ENCODE data around the gene PDE4B. TPM values are rescaled to one million over a fixed set of nuclear protein-coding genes. Genes with fewer than 3 reads are reported as not detected.

PDE4B gene
- polyA plus RNA-seq, 2 of the 4 experiments (the other 2 are of a cell fraction) = 20.2 to 56.8 TPM

GRCh38 chr1:66248746-66249145 is 456.1 kb downstream of the PDE4B start:
- H3K4me2 ChIP-seq = no peak overlapping the region
- TF ChIP-seq CEBPB (IDR thresholded peaks at IDR 0.05) (no peak), NPAS2 (CRISPR knock-in tag; IDR thresholded peaks at IDR 0.05; ENCODE audit: borderline replicate concordance) (no peak), EHF (CRISPR knock-in tag; IDR thresholded peaks at IDR 0.05) (no peak), ATOH8 (CRISPR knock-in tag; IDR thresholded peaks at IDR 0.05; ENCODE audit: low read depth) (no peak), JUN (IDR thresholded peaks at IDR 0.05) (no peak), SMC3 (IDR thresholded peaks at IDR 0.05) (no peak), HDAC2 (IDR thresholded peaks at IDR 0.05) (no peak), CBX8 (IDR thresholded peaks at IDR 0.05) (no peak), POLR2AphosphoS2 (conservative IDR thresholded peaks at IDR 0.05; ENCODE audit: low read length) (no peak), FOSL2 (IDR thresholded peaks at IDR 0.05) (no peak), FOSL2 (CRISPR knock-in tag; IDR thresholded peaks at IDR 0.05) (no peak), REST (IDR thresholded peaks at IDR 0.05) (no peak), ESRRA (IDR thresholded peaks at IDR 0.05; ENCODE audit: borderline replicate concordance, low read length) (no peak), CHD4 (IDR thresholded peaks at IDR 0.05; ENCODE audit: borderline replicate concordance) (no peak), CBX2 (IDR thresholded peaks at IDR 0.05; ENCODE audit: borderline replicate concordance, low read depth) (no peak), BCL3 (IDR thresholded peaks at IDR 0.05) (no peak), HOXB13 (CRISPR knock-in tag; IDR thresholded peaks at IDR 0.05; ENCODE audit: low read depth) (no peak), PBX3 (IDR thresholded peaks at IDR 0.05) (no peak), ZC3H11A (IDR thresholded peaks at IDR 0.05) (no peak), FOSB (CRISPR knock-in tag; IDR thresholded peaks at IDR 0.05) (no peak), CTCF (IDR thresholded peaks at IDR 0.05) (no peak)
- FAIRE-seq (no peak), ATAC-seq (no peak), DNase-seq (ENCODE audit: low read depth in 1 of 2, low spot score in 1 of 2) (no peak)
- peaks cover 50% of the 10 kb centered on the region for H3K4me1 ChIP-seq
- CTCF ChIA-PET = interaction anchor here (1.2 to 15.1 kb wide), 3 partner anchors 103 to 291 kb away, joined by 3 to 175 read pairs (median 4); no protein-coding TSS in a partner anchor
- 72% methylated on average over 1 of the region's 1 CpG for WGBS (ENCODE audit: missing lambda C conversion rate)
- H3K27ac ChIP-seq = peak overlapping the region; percentile 29 to 54; a peak in 4 of 6 replicates
- H3K4me3 ChIP-seq = no peak overlapping the region
- POLR2A ChIA-PET = no interaction called here
- no peaks in the 10 kb centered on the region for H3K9me3 ChIP-seq

Data from A549 (cell line).